ENCODE results near the gene KCNC3. TPM values are rescaled to one million over a fixed set of nuclear protein-coding genes. Genes with fewer than 3 reads are reported as not detected.
A peak's percentile ranks its signal among the peaks of the same experiment; 100 is the strongest.
"Not testable (repeated sequence)": the region's sequence is repeated elsewhere in the genome, so short reads cannot be mapped to it uniquely, and the experiment has no call there.

KCNC3 gene
- total and polyA plus RNA-seq, 2 of the 13 experiments (the other 11 are each of a cell fraction or from before 2014, with no cell fraction given): 0.29 to 1.7 TPM

GRCh38 chr19:50347089-50347581, 18.0 kb upstream of the KCNC3 start (continued):
- TF ChIP-seq HNF1A (IDR thresholded peaks at IDR 0.05; ENCODE audit: low read depth) (peak; percentile 36; the same call in 1 of the 2 replicates), HNF1A (CRISPR knock-in tag; IDR thresholded peaks at IDR 0.05; ENCODE audit: borderline replicate concordance) (peak; percentile 45; the same call in 1 of the 2 replicates), ZFX (CRISPR knock-in tag; IDR thresholded peaks at IDR 0.05; ENCODE audit: low read depth) (peak; percentile 30; the same call in 1 of the 2 replicates), NCOA2 (CRISPR knock-in tag; IDR thresholded peaks at IDR 0.05) (peak; percentile 48; the same call in 1 of the 2 replicates), ZNF3 (CRISPR knock-in tag; IDR thresholded peaks at IDR 0.05) (peak; percentile 95), ZNF331 (CRISPR knock-in tag; IDR thresholded peaks at IDR 0.05) (peak; percentile 72; the same call in 1 of the 2 replicates), FOSL2 (CRISPR knock-in tag; IDR thresholded peaks at IDR 0.05) (0 out of 2 replicates have a peak, but pooled peaks have one; percentile 14), TCF7 (IDR thresholded peaks at IDR 0.05; ENCODE audit: low read depth) (0 out of 2 replicates have a peak, but pooled peaks have one; percentile 20), CEBPB (IDR thresholded peaks at IDR 0.05; ENCODE audit: borderline replicate concordance, low read depth, low read length) (peak; percentile 88; the same call in 1 of the 2 replicates), NR2F6 (CRISPR knock-in tag; IDR thresholded peaks at IDR 0.05) (peak; percentile 37), ZBED4 (CRISPR knock-in tag; IDR thresholded peaks at IDR 0.05; ENCODE audit: borderline replicate concordance) (peak; percentile 70), ZFY (CRISPR knock-in tag; IDR thresholded peaks at IDR 0.05) (peak; percentile 58), SAP130 (CRISPR knock-in tag; IDR thresholded peaks at IDR 0.05; ENCODE audit: low read depth) (peak; percentile 47; the same call in 1 of the 2 replicates), CEBPG (CRISPR knock-in tag; IDR thresholded peaks at IDR 0.05) (peak; percentile 90), PAXIP1 (CRISPR knock-in tag; conservative IDR thresholded peaks at IDR 0.05) (peak; percentile 30; the same call in 1 of the 2 replicates), SALL1 (CRISPR knock-in tag; IDR thresholded peaks at IDR 0.05) (peak; percentile 39; the same call in 1 of the 2 replicates), SOX6 (CRISPR knock-in tag; IDR thresholded peaks at IDR 0.05) (peak; percentile 62; the same call in 1 of the 2 replicates)
- not testable (repeated sequence) for TF ChIP-seq NR2F6, SOX6 (IDR thresholded peaks at IDR 0.05)

Measured in HepG2 (cell line).